ENCODE data around the gene PIK3C3.
"Not testable (repeated sequence)": the region's sequence is repeated elsewhere in the genome, so short reads cannot be mapped to it uniquely, and the experiment has no call there.

Gene PIK3C3

DNA sequence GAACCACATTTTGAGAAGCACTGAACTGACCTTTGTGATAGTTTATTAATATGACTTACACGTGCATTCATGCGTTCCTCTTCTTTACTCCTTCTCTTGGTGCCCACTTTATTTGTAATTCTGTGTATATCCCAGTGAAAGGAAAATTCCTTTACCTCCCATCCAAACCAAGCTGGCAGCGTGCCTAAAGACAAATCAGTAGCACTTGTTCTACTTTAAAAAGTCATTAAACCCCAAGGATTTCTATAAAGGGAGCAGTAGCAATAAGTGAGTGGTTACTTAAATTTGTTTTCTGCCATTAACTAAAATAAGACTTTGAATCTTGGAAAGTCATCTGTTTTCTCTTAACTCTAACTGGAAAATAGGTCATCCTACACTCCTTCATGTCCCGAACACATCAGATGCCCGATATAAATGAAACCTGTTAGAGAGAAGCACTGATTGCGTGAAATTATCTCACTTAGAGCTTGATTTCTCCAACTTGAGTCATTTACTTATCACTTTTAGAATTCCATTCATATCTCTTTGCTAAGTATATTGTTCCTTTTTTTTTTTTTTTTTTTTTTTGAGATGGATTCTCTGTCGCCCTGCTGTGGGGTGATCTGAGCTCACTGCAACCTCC is 10.7 kb downstream of the PIK3C3 start:
- no peak for DNase-seq (ENCODE audit: low read depth, low spot score)

DNA sequence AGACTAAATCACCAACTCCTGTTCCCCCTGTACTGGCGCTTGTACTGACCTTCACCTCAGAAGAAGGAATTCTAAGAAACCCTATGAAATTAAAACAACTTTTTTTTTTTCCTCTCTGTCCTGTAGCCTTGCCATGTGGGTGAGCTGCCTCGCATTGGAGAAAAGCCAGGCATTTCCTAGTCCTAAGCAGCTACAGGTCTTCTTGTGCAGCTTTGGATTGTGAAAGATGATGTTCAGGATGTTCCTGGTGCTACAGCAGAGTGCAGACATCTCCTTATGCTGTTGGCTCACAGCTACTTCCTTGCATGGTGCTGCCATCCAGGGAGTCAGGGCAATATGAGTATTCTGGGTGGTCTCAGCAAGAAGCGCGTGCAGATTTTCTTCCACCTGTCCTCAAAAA is 11.9 kb downstream of the PIK3C3 start:
- DNase-seq (ENCODE audit: low read depth, low spot score), result no peak

DNA sequence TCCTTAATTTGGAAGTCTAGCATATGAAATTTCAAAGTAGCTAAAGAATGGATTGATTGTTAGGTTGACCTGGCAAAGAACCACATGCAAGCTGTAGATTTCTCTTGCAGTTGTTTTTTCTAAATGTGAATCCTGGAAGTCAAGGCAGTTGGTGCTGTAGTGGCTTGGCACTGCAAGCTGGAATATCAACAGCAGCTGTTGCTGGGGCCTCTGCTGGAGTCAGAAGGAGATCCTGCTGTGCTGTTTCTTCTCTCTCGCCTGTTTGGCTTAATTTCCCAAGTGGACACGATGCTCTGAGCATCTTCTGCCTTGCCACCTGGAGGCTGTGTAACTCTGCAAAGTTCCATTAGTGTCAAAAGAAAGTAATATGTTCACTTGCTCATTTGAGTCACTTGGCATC is 12.6 kb downstream of the PIK3C3 start:
- DNase-seq (ENCODE audit: low read depth, low spot score), result no peak

DNA sequence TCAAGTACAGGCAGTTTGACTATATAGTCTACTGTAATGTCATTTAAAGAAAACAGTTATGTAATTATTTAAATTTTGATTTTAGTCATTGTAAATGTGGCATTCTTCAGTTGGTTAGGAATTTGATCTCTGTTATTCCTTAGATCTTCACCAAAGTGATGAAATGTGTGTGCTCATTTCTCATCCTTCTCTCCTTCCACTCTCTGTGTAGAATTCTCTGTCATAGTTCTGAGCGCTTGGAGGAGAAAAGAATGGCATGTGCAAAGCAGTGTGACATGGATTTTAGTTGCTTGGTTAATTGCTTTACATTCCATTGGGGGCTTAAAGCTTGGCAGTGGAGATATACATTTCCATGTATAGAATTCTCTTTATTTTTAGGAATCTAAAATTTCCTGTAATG is 14.8 kb downstream of the PIK3C3 start:
- DNase-seq (ENCODE audit: low read depth, low spot score), result no peak

DNA sequence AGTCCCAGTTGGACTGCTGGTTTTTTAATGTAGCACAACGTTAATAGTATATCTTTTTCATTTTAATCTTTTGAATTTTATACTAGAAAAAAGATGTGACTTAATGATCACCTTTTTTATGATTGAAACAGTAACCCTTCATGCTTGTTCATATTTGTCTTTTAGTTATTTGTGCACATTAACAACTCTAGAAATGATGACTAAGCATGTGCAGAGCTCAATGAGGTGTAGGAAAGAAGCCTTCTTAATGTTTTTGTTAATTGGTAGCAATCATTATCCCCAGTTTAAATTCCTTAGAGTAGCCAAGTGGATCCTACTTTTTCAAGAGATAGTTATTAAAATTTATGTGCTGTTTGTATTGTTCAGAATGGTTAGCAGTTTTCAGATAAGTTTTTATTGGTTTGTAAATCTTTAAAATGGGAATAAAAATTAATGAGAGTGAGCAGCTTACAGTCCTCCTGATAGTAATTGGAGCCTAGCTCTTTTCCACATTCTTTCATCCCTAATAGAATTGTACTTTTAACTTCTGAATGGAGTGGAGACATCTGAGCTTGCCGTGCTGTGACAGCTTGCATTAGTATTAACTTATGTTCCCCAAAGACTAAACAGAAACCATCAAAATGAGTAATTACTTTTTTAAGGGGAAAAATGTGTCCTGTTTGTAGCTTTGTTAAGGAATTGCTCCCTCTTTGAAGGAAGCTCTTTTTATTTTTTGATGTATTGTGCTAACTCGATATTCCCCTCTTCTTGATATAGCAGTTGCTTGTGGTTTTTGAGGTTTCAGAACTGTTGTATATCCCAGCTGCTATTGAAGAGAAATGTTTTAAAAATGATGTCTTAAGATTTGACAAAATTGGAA is 17.3 kb downstream of the PIK3C3 start:
- no peak for DNase-seq (ENCODE audit: low read depth, low spot score)

DNA sequence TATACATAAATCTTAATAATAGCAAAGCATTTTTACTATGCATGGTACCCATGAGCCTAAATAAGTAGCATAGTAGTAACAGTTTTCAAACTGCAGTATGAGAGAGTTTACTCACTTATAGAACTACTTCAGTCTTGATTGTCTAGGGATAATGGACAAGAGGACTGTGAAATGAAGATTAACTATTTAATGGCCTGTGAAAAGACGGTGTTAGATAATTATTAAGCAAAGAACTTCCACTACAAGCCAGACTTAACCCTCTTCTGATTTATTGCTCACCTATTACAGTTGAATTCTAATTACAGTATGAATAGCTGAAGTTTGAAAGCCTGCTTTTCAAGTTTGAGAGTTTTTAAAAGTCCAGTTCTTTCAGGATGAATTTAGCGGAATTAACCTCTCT is 18.9 kb downstream of the PIK3C3 start:
- no peak for DNase-seq (ENCODE audit: low read depth, low spot score)

DNA sequence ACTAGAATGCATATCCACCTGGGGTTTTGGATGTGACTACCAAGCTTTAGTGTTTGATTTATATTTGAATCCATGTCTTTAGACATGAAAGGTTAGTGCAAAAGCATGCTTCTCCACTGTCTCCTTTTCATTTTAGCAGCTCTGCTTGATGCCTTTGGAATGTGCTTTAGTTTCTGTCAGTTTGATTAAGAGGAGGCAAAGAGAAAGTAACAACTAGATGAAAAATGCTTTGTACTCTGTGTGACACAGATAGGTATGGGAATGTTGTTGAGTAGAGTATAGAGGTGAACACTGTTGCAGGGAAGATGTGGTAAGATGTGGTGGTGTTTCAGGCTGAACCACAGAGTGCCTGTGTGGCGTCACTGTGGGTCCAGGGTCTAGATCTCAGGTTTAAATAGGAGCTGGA is 19.8 kb downstream of the PIK3C3 start:
- DNase-seq (ENCODE audit: low read depth, low spot score), result no peak

DNA sequence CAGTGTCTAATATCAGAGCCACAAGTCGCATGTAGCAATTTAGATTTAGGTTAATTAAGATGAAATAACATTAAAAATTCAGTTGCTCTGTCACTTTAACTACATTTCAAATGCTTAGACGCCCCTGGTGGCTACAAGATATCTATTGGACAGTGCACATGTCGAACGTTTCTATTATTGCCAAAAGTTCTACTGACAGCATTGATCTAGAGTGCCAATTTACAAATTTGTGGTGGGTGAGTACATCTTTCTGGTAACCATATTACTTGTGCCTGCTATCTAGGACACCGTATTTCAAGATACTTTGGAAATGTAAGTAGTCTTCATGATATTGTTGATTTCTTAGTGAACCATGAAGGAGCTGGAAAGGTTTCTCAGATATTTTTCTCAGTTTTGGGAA is 20.2 kb downstream of the PIK3C3 start:
- no peak for DNase-seq (ENCODE audit: low read depth, low spot score)

DNA sequence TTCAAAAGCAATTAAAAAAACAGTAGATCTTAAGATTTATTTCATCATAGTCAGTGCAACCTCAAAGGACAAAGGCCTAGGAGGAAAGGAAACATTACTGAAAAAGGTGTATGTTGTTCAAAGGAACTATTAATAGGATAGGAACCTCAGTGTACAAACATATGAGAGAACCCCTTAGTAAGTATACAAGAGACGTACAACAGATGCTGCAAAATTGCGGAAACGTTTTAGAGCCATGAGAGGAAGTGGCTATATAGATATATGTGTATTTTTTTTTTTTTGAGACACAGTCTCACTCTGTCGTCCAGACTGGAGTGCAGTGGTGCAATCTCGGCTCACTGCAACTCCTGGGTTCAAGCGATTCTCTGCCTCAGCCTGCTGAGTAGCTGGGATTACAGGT is 22.2 kb downstream of the PIK3C3 start:
- no peak for DNase-seq (ENCODE audit: low read depth, low spot score)

DNA sequence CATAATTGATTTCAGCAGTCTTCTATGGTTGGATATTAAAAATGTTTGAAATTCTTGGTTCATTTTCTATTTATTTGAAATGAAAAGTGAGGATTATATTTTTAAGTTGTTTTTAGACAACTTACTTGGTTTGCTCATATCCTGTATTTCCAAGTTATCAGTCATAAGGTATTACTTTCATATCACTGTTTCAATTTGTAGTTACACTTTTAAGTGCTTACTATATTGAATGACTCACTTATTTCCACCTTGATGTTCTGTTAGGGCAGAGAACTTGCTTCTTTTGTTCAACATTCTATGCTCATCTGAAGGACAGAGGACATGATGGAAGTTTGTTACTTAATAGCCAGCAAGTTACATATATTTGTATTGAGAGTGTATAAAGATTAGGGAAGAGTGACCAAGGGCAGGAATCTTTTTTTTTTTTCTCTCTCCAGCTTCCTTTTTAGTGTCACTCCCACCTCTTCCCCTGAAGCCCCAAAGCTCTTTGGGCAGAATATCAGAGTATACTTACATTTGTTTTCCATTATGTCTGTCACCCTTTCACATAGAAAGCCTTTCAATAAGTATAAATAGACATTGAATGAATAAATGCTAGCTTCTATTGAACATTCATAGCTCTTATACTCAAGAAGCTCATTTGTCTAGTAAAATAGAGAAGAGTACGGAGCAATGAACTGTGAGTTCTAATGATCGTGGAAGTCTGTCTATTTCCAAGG is 28.1 kb downstream of the PIK3C3 start:
- no peak for DNase-seq (ENCODE audit: low read depth, low spot score)

DNA sequence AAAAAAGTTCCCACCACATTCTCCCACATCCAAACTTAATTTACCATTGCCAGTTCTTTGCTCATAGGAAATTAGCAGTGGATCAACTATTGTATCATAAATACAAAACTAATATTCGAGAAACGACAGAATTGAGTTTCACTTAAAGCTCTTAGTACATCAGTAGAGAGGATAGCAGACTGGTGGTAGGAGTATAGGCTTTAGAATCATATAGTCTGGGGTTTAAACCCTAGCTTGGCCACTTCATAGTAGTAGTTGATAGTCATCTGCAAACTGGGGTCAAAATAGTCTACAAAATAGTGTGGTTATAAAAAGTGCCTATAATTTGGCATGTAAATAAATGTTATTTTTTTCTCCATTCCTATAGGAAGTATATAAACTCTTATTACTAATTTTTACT is 30.9 kb downstream of the PIK3C3 start:
- no peak for DNase-seq (ENCODE audit: low read depth, low spot score)

DNA sequence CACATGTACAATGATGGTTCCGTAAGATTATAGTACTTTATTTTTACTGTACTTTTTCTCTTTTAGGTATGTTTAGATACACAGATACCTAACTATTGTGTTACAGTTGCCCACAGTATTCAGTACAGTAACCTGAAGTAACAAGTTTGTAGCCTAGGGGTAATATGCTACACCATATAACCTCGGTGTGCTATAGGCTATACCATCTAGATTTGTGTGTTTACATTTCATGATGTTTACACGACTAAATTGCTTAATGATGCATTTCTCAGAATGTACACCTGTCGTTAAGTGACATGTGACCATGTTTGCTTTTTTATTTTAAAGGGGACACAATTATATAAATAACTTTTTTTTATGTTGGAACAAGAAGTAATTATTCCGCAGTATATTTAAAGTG is 34.5 kb downstream of the PIK3C3 start:
- no peak for DNase-seq (ENCODE audit: low read depth, low spot score)

DNA sequence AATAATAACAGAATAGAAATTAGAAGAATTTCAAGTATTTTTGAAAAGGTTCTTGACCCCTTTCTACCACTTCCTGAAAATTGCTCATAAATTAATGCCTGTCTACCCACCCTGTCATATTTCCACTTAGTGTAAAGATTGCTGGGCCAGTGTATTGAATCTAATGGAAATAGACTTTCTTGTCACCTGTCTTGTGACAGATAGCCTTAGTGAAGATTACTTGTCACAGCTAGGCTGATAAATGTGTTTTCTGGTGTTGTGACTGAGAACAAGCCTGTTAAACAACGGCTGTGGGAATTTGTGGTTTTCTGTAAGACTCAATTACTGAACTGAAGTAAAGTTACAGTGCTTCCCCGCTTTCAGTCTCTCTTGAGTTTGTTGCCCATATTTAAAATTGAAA is 37.0 kb downstream of the PIK3C3 start:
- DNase-seq (ENCODE audit: low read depth, low spot score), result no peak

DNA sequence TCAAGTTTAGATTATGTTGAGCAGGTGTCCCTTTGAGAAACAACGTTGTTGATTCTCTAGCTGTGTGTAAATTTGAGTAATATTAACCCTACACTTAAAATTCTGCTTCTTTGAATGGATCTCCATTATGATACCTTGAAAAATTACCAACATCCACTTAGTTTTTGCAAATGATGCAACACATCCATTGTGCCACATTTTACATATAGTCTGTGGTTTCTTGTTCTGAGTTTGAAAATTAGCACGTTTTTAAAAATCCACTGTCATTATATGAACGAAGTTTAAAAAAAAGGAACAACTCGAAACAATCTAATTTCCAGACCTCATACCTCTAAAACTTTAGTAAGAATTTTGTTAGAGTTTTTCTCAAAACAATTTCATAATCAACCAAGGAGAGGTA is 37.7 kb downstream of the PIK3C3 start:
- no peak for DNase-seq (ENCODE audit: low read depth, low spot score)

DNA sequence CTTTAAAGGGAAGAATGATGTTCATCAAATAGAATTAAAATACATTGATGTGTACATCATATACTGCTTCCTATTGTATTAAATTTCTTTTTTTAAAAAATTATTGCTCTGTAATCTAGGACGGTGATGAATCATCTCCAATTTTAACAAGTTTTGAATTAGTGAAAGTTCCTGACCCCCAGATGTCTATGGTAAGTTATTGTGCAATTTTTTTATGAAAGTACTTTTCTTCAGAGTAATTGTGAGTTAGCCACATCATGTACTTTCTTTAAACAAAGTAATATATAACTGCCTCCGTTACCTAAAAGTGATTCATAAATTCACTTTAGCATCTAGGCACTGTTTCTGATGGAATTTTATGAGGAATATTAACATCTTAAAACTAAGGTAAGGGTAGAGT is 38.1 kb downstream of the PIK3C3 start:
- no peak for DNase-seq (ENCODE audit: low read depth, low spot score)

DNA sequence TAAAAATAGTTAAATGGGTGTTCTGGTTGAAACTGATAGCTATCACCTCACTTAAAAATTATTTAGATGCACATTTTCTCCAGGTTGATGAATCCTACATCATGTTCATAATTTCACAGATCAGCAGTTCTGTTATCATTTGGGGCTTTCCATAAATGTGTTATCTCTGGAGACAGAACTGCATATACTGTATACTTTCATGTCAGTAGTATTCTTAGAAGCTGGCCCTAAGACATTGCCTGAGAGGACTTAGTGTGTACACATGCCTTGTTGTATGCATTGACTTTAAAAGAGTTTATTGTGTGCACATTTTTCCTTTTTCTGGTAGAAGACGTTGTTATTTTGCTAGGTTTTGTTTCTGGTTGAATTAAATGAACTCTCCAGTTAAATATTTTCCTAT is 41.0 kb downstream of the PIK3C3 start:
- no peak for DNase-seq (ENCODE audit: low read depth, low spot score)

DNA sequence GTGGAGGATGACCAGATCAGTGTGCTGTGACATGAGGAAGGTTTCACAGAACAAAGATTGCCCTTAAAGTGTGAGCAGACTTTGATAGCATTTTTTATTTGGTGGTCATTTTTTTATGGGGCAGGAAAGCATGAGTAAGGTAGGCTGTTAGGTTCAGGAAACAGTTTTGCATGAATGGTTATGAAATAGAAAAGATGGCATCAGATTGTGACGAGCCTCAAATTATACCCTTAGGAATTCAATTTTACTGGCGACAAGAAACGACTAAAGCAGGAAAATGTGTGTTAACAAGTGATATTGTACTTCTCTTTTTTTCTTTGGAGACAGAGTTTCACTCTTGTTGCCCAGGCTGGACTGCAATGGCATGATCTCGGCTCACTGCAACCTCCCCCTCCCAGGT is 44.7 kb downstream of the PIK3C3 start:
- DNase-seq (ENCODE audit: low read depth, low spot score), result no peak

DNA sequence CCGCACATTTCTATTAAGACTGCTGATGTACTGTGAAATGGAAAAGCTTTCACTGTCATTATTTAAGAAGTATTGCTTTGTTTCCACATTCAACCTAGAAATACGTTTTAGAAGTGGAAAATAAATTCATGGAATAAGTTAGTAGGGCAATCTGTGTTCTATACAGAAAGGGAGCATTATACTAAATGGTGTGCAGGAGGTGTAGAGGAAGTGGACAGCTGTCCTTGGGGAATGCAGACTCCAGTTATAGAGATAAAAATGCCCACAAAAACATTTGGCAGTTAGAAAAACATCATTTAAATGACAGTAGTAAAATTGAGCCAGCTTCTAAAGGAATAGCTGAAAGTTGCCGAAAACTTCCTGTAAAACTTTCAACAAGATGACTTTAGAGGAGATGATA is 46.8 kb downstream of the PIK3C3 start:
- no peak for DNase-seq (ENCODE audit: low read depth, low spot score)

DNA sequence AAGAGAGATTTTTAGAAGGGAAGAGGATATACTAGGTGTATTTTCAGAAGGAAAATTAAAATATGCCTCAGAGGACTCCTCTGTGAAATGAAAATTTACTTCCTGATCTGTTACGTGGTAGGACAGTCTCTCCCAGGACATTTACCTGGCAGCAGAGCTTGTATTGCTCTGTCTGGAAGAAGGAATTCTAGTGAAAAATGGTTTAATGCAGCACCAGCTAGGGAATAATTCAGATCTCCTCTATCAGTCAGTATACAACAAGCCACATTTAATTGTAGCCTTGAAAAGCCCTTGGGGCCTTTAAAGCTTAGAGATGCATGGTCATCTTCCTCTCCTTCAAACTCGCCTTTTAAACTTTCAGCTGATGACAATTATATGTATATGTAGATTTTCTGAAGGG is 49.6 kb downstream of the PIK3C3 start:
- no peak for DNase-seq (ENCODE audit: low read depth, low spot score)

DNA sequence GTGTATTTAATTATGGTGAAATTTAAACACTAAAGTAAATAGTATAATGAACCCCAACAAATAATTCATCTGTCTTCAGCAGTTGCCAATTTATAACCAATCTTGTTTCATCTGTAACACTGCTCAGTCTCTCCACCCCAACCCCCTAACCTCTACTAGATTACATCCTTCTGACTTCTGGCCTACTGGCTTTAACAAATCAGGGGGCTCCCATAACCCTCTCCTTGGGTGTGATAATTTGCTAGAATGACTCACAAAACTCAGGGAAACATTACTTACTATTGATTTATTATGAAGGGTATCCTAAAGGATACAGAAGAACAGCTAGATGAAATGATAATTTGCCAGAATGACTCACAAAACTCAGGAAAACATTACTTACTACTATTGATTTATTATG is 50.7 kb downstream of the PIK3C3 start:
- no peak for DNase-seq (ENCODE audit: low read depth, low spot score)

DNA sequence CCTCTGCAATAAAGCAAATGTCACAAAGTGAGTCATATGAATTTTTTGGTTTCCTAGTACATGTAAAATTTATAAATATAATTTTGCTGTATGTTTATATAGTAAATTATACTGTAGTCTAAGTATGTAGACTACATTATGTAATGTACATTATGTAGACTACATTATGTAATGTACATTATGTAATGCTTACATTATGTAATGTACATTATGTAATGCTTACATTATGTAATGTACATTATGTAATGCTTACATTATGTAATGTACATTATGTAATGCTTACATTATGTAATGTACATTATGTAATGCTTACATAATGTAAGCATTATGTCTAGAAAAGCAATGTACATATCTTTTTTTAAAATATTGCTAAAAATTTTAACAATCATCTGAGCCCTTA is 54.4 kb downstream of the PIK3C3 start:
- DNase-seq (ENCODE audit: low read depth, low spot score), result not testable (repeated sequence)

DNA sequence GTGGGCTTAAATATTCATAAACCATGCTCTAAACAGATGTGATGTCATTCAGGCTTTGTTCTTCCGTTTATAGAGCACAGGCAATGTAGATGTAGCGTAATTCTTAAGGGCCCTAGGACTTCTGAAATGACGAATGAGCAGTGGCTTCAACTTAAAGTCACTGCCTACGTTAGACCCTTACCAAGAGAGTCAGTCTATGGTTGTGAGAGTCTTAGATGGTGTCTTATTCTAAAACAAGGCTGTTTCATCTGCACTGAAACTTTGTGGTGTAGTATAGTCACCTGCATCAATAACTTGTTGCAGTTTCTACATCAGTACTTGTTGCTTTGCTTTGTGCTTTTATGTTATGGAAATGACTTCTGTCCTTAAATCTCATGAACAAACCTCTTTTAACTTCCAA is 56.0 kb downstream of the PIK3C3 start:
- no peak for DNase-seq (ENCODE audit: low read depth, low spot score)

DNA sequence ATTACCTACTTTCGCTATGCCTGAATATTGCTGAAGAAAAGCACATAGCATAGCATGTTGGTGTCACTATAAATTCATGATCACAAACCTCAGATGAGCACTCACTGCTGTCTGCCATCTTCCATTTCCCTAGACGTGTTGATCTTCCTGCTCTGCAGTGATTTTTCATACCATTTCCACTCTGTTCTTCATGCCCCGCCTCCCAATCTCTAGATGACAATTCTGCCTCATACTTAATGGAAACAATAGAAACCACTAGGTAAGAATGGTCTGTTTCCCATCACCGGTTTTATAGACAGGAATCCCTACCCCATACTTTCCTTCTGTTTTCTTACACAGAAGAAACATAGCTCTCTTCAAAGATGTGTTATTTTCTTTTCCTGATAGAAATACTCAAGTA is 63.8 kb downstream of the PIK3C3 start:
- DNase-seq (ENCODE audit: low read depth, low spot score), result no peak
